Stimulated activated CD4-positive, alpha-beta T cell treated with anti-CD3 and anti-CD28 coated beads, TNF-alpha, amount 100 ng/mL, for 1 hour (primary cell): ENCODE data around the gene SDK2.
"Not testable (repeated sequence)": the region's sequence is repeated elsewhere in the genome, so short reads cannot be mapped to it uniquely, and the experiment has no call there.

Experiments used
- DNase-seq, 3 donors: peaks; one replicate each; pipeline ENCODE4 v3.0.0-alpha.2; 2020; ENCODE audit warnings: low read depth in 3 of 3, low spot score in 1 of 3

The SDK2 gene

GRCh38 chr17:73334771-73335513 is 309.3 kb downstream of the SDK2 start:
- DNase-seq = no peak

- DNase-seq = not testable (repeated sequence)
These were observed 310.8 kb downstream of the SDK2 start for GRCh38 chr17:73333445-73333844.

GRCh38 chr17:73331060-73331459 is 313.2 kb downstream of the SDK2 start:
- no peak for DNase-seq

- DNase-seq = no peak
These were observed 316.6 kb downstream of the SDK2 start for GRCh38 chr17:73327676-73328075.

- no peak for DNase-seq
These were observed 318.8 kb downstream of the SDK2 start for GRCh38 chr17:73325527-73325842.

- DNase-seq = no peak
These were observed 319.3 kb downstream of the SDK2 start for GRCh38 chr17:73324711-73325526.

- DNase-seq = no peak
These were observed 320.1 kb downstream of the SDK2 start for GRCh38 chr17:73324160-73324475.

GRCh38 chr17:73323409-73324159 is 320.7 kb downstream of the SDK2 start:
- DNase-seq = no peak

GRCh38 chr17:73320601-73321264 is 323.5 kb downstream of the SDK2 start:
- no peak for DNase-seq

- DNase-seq = no peak
These were observed 324.5 kb downstream of the SDK2 start for GRCh38 chr17:73319766-73320165.

- DNase-seq = no peak
These were observed 325.4 kb downstream of the SDK2 start for GRCh38 chr17:73318836-73319235.

GRCh38 chr17:73318427-73318813 is 325.8 kb downstream of the SDK2 start:
- no peak for DNase-seq

- DNase-seq = no peak
These were observed 326.5 kb downstream of the SDK2 start for GRCh38 chr17:73317513-73318426.

GRCh38 chr17:73316919-73317505 is 327.2 kb downstream of the SDK2 start:
- no peak for DNase-seq

- no peak for DNase-seq
These were observed 328.8 kb downstream of the SDK2 start for GRCh38 chr17:73315471-73315870.

GRCh38 chr17:73313526-73314127 is 330.6 kb downstream of the SDK2 start:
- DNase-seq = no peak

- not testable (repeated sequence) for DNase-seq
These were observed 331.4 kb downstream of the SDK2 start for GRCh38 chr17:73312887-73313286.

GRCh38 chr17:73311781-73312641 is 332.2 kb downstream of the SDK2 start, which contains the start of gene CDC42EP4:
Gene CDC42EP4 (minus strand): TSS chr17:73312001. CDS start chr17:73286500, 25,501 bp downstream.
- DNase-seq = peak; percentile 61 to 75 (median 69)

GRCh38 chr17:73311428-73311780 is 332.8 kb downstream of the SDK2 start:
- peak in 1 of 3 donors; percentile 6 for DNase-seq
